GM18907 (cell line): ENCODE data around the gene RAD51D.
"Not testable (repeated sequence)": the region's sequence is repeated elsewhere in the genome, so short reads cannot be mapped to it uniquely, and the experiment has no call there.

Experiments used
- ATAC-seq: cut with Tn5 transposase; IDR thresholded peaks from one replicate; pipeline ENCODE4 v1.9.1; 2021; ENCODE audit warnings: mild to moderate bottlenecking, moderate library complexity; ENCODE audit not compliant: unreplicated experiment

Gene RAD51D

GRCh38 chr17:35141681-35142466 lies 22.2 kb upstream of the RAD51D start, which contains the start of gene NLE1:
NLE1 (minus strand) TSS chr17:35142303; CDS start chr17:35142275, 28 bp downstream.
- ATAC-seq, result peak; percentile 78

GRCh38 chr17:35138218-35138617 lies 18.6 kb upstream of the RAD51D start:
- no peak for ATAC-seq

GRCh38 chr17:35135322-35135721 lies 15.7 kb upstream of the RAD51D start:
- ATAC-seq, result no peak

- ATAC-seq, result no peak
Observed at GRCh38 chr17:35132816-35133550, 13.3 kb upstream of the RAD51D start.

GRCh38 chr17:35132099-35132498 lies 12.4 kb upstream of the RAD51D start:
- ATAC-seq, result no peak

GRCh38 chr17:35130392-35130791 lies 10.7 kb upstream of the RAD51D start:
- no peak for ATAC-seq

- ATAC-seq, result no peak
Observed at GRCh38 chr17:35129973-35130351, 10.3 kb upstream of the RAD51D start.

- ATAC-seq, result no peak
Observed at GRCh38 chr17:35129154-35129972, 9.7 kb upstream of the RAD51D start.

- ATAC-seq, result no peak
Observed at GRCh38 chr17:35127751-35128514, 8.3 kb upstream of the RAD51D start.

GRCh38 chr17:35121315-35121714 lies 1.7 kb upstream of the RAD51D start, which contains the start of gene FNDC8:
FNDC8 (plus strand) TSS chr17:35121615; CDS start chr17:35121694, 79 bp downstream.
- ATAC-seq, result no peak

GRCh38 chr17:35117984-35118383 lies 1.7 kb downstream of the RAD51D start:
- ATAC-seq, result no peak

- no peak for ATAC-seq
Observed at GRCh38 chr17:35116845-35117244, 2.8 kb downstream of the RAD51D start.

- not testable (repeated sequence) for ATAC-seq
Observed at GRCh38 chr17:35110791-35111190, 8.9 kb downstream of the RAD51D start.

GRCh38 chr17:35104844-35105450 lies 14.7 kb downstream of the RAD51D start:
- no peak for ATAC-seq

- no peak for ATAC-seq
Observed at GRCh38 chr17:35103271-35103670, 16.4 kb downstream of the RAD51D start.

GRCh38 chr17:35101725-35102124 lies 17.9 kb downstream of the RAD51D start:
- ATAC-seq, result no peak

- no peak for ATAC-seq
Observed at GRCh38 chr17:35101036-35101435, 18.6 kb downstream of the RAD51D start.

GRCh38 chr17:35099908-35100307 lies 19.8 kb downstream of the RAD51D start:
- no peak for ATAC-seq

- ATAC-seq, result no peak
Observed at GRCh38 chr17:35097776-35098175, 21.9 kb downstream of the RAD51D start.

- no peak for ATAC-seq
Observed at GRCh38 chr17:35095741-35096140, 23.9 kb downstream of the RAD51D start.
